Uterus (tissue), 4 donors: ENCODE measurements around the gene KLHDC4. TPM values are rescaled to one million over a fixed set of nuclear protein-coding genes. Genes with fewer than 3 reads are reported as not detected.

Source experiments
- DNase-seq, 2 donors: peaks; one replicate each; pipeline ENCODE4 v3.0.0-alpha.2; 2019 to 2020
- H3K27ac ChIP-seq, 2 donors: fragments of 200-600 bp; sonication (generic); 1 replicate in 1 of 2; 2 replicates in 1 of 2; pipeline ENCODE4 v1.5.1; 2016 to 2018
- H3K27me3 ChIP-seq, 2 donors: fragments of 200-600 bp; sonication (generic); one replicate each; pipeline ENCODE4 v1.5.1; 2018 to 2019; ENCODE audit warnings: control low read depth in 1 of 2
- H3K36me3 ChIP-seq, 2 donors: fragments of 200-600 bp; sonication (generic); one replicate each; pipeline ENCODE4 v1.5.1; 2019; ENCODE audit warnings: control low read depth in 1 of 2
- H3K4me1 ChIP-seq, 2 donors: fragments of 200-600 bp; sonication (generic); one replicate each; pipeline ENCODE4 v1.5.1; 2018 to 2019; ENCODE audit warnings: control low read depth in 1 of 2
- H3K4me3 ChIP-seq, 2 donors: fragments of 200-600 bp; sonication (generic); 1 replicate in 1 of 2; 2 replicates in 1 of 2; pipeline ENCODE4 v1.5.1; 2018 to 2019; ENCODE audit warnings: mild to moderate bottlenecking in 1 of 2
- H3K9me3 ChIP-seq, 2 donors: fragments of 200-600 bp; sonication (generic); one replicate each; pipeline ENCODE4 v1.5.1; 2019; ENCODE audit warnings: control low read depth in 1 of 2
- CTCF ChIP-seq, 4 experiments: fragments of 200-600 bp in 2 of 4; fragments of 450-650 bp in 2 of 4; sonication (generic) in 2 of 4; IDR thresholded peaks; one replicate each; pipeline ENCODE4 v1.5.1; 2016 to 2019; ENCODE audit warnings: antibody characterized with exemption in 4 of 4, mild to moderate bottlenecking in 2 of 4, moderate library complexity in 1 of 4
- POLR2A ChIP-seq, 2 donors: fragments of 450-650 bp; IDR thresholded peaks; one replicate each; pipeline ENCODE4 v1.6.1; 2016; ENCODE audit warnings: antibody characterized with exemption in 2 of 2, mild to moderate bottlenecking in 1 of 2, moderate library complexity in 1 of 2
- intact Hi-C: fragments of 100-400 bp; cut with DNase I; formaldehyde crosslinking; loops from one replicate; pipeline ENCODE4 v1.15.1; 2023; ENCODE audit warnings: low total_unique reads
- total RNA-seq, 4 donors: library from RNA; depleted of rRNA in 3 of 4; stranded (reverse); fragments of >200 nt in 3 of 4; gene quantifications; one replicate each; pipeline versions ENCODE4 v1.1.0 to v1.2.4, GENCODE V29; 2014 to 2023
- donor health status: DM: yes; HTN: yes; CAD: no.

The KLHDC4 gene
- total RNA-seq, 4 donors from 2014 or later = 25.1 to 49.2 (median 36.4) TPM

GRCh38 chr16:87697256-87697655, 68.5 kb downstream of the KLHDC4 start:
- intact Hi-C loops = no loop called here
- H3K36me3 ChIP-seq = no peaks in the 10 kb centered on the region
- H3K4me1 ChIP-seq = no peaks in the 10 kb centered on the region
- no peak overlapping the region for H3K4me3 ChIP-seq
- no peaks in the 10 kb centered on the region for H3K27me3 ChIP-seq
- H3K9me3 ChIP-seq = no peaks in the 10 kb centered on the region
- no peak overlapping the region for H3K27ac ChIP-seq
- no peak for DNase-seq
- TF ChIP-seq POLR2A (IDR thresholded peaks at IDR 0.05) (no peak), CTCF (IDR thresholded peaks at IDR 0.05) (no peak)

- intact Hi-C loops = no loop called here
- no peaks in the 10 kb centered on the region for H3K4me1 ChIP-seq
- TF ChIP-seq CTCF (IDR thresholded peaks at IDR 0.05) (no peak), POLR2A (IDR thresholded peaks at IDR 0.05) (no peak)
- no peak for DNase-seq
- H3K9me3 ChIP-seq = no peaks in the 10 kb centered on the region
- no peak overlapping the region for H3K4me3 ChIP-seq
- no peaks in the 10 kb centered on the region for H3K27me3 ChIP-seq
- H3K27ac ChIP-seq = no peak overlapping the region
- H3K36me3 ChIP-seq = no peaks in the 10 kb centered on the region
Measured at GRCh38 chr16:87696726-87697125, 69.1 kb downstream of the KLHDC4 start.

GRCh38 chr16:87695534-87695933, 70.3 kb downstream of the KLHDC4 start:
- Histone ChIP-seq H3K36me3 (no peaks in the 10 kb centered on the region), H3K4me3 (no peak overlapping the region), H3K27me3 (no peaks in the 10 kb centered on the region), H3K4me1 (no peaks in the 10 kb centered on the region), H3K9me3 (no peaks in the 10 kb centered on the region), H3K27ac (no peak overlapping the region)
- intact Hi-C loops = no loop called here
- no peak for TF ChIP-seq POLR2A (IDR thresholded peaks at IDR 0.05)
- no peak for TF ChIP-seq CTCF (IDR thresholded peaks at IDR 0.05)
- DNase-seq = no peak

GRCh38 chr16:87694441-87695125, 71.2 kb downstream of the KLHDC4 start:
- H3K27ac ChIP-seq = no peak overlapping the region
- H3K9me3 ChIP-seq = no peaks in the 10 kb centered on the region
- no peaks in the 10 kb centered on the region for H3K36me3 ChIP-seq
- no peak for TF ChIP-seq POLR2A (IDR thresholded peaks at IDR 0.05)
- no peak for TF ChIP-seq CTCF (IDR thresholded peaks at IDR 0.05)
- no peak for DNase-seq
- intact Hi-C loops = no loop called here
- H3K4me1 ChIP-seq = no peaks in the 10 kb centered on the region
- H3K4me3 ChIP-seq = no peak overlapping the region
- H3K27me3 ChIP-seq = no peaks in the 10 kb centered on the region

- TF ChIP-seq CTCF (IDR thresholded peaks at IDR 0.05) = no peak
- TF ChIP-seq POLR2A (IDR thresholded peaks at IDR 0.05) = no peak
- intact Hi-C loops = no loop called here
- Histone ChIP-seq H3K36me3 (no peaks in the 10 kb centered on the region), H3K9me3 (no peaks in the 10 kb centered on the region), H3K4me3 (no peak overlapping the region), H3K27me3 (no peaks in the 10 kb centered on the region), H3K27ac (no peak overlapping the region), H3K4me1 (no peaks in the 10 kb centered on the region)
- DNase-seq = no peak
Measured at GRCh38 chr16:87693827-87694226, 72.0 kb downstream of the KLHDC4 start.
